HUDEP-2 (cell line): Measurements from ENCODE around the gene ZNF8.
A peak's percentile ranks its signal among the peaks of the same experiment; 100 is the strongest.

Experiments used
- DNase-seq, 76 experiments: peaks; one replicate each; lab custom pipeline; 2025; ENCODE audit not compliant: unreplicated experiment in 76 of 76; lab: John Stamatoyannopoulos, UW

ZNF8 gene

DNA sequence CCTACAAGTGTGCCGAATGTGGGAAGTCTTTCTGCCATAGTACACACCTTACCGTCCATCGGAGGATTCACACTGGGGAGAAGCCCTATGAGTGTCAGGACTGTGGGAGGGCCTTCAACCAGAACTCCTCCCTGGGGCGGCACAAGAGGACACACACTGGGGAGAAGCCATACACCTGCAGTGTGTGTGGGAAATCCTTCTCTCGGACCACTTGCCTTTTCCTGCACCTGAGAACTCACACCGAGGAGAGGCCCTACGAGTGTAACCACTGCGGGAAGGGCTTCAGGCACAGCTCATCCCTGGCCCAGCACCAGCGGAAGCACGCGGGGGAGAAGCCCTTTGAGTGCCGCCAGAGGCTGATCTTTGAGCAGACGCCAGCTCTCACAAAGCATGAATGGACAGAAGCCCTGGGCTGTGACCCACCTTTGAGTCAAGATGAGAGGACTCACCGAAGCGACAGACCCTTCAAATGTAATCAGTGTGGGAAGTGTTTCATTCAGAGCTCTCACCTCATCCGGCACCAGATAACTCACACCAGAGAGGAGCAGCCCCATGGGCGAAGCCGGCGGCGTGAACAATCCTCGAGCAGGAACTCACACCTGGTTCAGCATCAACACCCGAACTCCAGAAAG, 16.1 kb downstream of the ZNF8 start:
- DNase-seq = no peak

DNA sequence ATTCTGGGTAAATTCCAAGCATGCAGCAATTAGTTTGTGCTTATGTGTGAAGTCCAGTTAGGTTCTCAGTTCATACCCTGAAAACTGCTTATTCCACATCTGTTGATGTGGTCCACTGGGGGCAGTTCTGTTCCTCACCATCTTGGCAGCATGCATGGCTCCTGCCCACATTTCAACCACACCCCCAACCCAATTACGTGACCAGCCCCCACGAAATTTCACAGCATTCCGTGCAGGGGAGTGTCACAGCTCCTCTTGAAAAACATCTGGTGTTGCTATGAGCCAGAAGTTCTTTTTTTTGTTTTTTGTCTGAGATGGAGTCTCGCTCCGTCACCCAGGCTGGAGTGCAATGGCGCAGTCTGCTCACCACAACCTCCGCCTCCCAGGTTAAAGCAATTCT, 17.3 kb downstream of the ZNF8 start:
- DNase-seq = no peak

DNA sequence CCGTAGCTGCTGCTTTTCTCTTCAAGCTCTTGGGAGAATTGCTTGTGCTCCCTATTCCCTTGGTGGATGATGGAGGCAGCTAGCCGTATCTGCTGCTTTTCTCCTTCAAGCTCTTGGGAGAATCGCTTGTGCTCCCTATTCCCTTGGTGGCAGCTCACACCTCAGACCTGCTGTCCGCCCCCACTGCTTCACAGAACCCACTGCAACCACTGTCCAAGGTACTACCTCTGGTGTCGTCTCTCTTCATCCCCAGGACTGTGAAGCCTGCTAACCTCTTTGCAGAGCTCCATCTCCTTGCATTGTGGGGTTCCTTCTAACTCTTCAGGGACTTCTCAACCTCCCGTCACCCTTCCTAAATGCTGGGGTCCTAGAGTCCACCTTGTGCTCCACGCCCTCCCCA, 21.9 kb downstream of the ZNF8 start:
- no peak for DNase-seq

DNA sequence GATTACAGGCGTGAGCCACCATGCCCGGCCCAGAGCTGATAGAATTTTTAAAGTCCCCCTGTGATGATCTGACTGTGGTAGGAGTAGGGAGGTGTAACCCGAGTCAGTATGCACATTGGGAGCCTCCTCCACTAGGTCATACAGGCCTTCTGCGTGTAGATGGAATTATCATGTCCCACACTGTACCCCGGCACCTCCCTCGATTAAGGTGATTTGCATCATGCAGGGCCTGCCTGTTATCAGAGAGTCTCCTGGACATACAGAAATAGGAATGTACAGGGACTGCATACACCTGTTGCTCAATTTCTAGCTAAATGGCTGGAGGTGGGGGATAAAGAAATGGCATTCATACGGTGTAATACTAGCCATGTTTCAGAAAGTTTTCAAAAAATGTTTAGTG, 25.5 kb downstream of the ZNF8 start:
- no peak for DNase-seq

DNA sequence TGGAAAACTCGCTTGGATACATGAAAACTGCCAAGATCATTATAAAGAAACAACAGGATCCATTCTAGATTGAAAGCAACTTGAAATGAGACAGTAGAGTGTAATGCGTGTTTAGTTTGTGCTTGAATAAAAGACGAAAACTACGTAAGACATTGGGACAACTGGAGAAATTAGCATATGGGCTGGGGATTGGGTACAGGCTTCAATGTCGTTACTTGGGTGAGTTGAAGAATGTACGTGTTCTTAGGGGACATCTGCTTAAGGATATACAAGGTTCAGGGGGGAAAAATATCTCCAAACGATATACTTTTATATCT, 26.0 kb downstream of the ZNF8 start:
- no peak for DNase-seq

DNA sequence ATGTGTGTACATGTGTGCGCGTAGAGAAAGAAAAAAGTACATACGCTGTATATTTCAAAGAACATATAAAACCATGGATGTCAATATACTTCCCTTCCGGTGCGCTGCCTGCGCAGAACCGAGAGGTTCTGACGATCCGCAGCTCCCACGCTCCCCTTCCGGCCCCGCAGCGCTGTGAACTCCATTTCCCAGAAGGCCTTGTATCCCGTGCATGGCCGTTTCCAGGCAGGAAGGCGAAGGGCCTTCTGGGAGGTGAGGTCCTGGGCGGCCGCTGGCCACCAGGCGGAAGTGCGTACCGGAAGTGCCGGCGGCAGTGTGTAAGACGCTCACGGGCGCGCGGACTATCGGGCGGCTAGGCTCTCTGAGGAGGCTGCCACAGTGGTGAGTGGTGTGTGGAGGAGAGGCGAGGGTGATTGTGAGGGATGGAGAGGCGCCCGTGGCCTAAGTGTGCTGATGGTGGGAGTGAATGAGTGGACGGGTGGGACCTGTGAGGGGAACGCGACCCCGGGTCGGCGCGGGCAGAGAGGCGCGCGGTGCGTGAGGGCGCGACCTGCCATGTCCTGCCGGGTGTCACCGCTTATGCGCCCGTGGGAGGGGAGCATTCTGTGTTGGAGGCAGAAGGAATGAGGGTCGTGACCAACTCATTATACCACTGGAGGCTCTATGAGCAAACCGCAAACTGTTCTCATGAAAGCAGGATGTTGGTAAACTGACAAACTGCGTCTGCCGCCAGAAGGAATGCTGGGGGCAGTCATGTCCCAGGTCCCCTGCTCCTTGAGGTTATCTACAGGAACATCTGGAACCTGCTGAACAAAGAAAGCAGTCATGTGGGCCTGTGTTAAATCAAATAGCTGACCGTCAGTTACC, 26.5 kb downstream of the ZNF8 start, which contains the start of gene ERVK3-1:
TSS of gene ERVK3-1 (plus strand) at position 313 of the 867 bp plus-strand sequence. CDS start 6,792 bp downstream, outside the sequence.
- peak; percentile 50 to 99 (median 98) for DNase-seq

DNA sequence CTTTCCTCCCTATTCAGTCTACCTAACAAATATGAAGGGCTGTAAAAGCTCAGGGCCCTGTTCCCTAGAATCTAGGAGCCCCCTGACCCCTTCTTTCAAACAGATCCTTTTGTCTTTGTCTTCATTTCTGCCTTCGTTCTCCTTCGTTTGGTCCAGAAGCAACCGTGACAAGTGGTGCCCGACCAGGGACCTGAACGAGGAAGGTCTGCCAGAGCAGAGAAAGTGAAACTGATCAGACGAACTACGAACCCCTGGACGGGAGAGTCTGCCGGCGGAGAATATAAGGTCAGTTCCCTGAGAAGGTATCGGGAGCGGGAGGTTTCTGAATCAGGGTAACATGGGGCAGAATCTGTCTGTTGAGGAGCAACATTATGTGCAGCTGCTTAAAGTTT, 27.2 kb downstream of the ZNF8 start:
- DNase-seq = peak in 2 of 76 experiments; percentile 37 to 44

DNA sequence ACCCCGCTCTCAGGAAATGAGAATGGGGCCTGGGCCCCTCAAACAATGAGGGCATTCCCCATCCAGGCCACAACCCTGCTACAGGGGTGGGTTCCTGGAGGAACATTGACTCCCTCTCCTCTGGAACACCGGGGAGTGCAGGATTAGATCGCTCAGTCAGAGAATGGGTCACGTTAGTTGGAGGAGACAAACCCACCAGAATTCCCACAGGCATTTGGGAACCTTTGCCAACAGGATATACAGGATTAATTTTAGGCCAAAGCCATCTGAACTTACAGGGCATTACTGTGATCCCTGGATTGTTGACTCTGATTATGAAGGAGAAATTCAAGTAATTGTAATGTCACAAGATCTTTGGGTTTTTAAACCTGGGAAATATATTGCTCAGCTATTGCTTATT, 29.0 kb downstream of the ZNF8 start:
- DNase-seq = no peak

DNA sequence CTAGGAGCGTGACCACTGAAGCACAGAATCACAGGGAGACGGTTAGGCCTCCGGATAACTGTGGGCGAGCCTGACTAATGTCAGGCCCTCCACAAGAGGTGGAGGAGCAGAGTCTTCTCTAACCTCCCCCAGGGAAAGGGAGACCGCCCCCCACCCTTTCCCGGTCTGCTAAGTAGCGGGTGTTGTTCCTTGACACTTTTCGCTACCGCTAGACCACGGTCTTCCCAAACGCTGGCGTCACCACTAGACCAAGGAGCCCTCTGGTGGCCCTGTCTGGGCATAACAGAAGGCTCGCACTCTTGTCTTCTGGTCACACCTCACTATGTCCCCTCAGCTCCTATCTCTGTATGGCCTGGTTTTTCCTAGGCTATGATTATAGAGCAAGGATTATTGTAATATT, 31.9 kb downstream of the ZNF8 start:
- DNase-seq = peak in 4 of 76 experiments; percentile 2 to 9 (median 6)

DNA sequence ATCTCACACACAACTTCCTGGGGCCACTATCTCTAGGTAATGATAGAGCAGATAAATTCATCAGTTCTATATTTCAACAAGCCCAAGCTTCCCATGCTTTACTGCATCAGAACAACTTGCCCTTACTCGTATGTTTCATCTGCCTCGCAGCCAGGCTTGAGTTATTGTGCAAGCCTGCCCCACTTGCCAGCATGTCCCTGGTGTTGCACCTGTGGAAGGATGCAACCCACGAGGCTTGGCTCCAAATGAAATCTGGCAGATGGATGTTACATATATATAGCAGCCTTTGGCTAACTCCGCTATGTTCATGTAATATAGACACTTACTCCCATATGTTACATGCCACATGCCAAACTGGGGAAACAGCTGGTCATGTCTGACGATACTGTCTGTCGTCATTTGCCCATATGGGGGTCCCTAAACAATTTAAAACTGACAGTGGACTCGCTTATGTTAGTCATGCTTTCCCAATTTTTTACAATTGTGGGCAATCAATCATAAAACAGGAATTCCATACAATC, 32.6 kb downstream of the ZNF8 start:
- no peak for DNase-seq

DNA sequence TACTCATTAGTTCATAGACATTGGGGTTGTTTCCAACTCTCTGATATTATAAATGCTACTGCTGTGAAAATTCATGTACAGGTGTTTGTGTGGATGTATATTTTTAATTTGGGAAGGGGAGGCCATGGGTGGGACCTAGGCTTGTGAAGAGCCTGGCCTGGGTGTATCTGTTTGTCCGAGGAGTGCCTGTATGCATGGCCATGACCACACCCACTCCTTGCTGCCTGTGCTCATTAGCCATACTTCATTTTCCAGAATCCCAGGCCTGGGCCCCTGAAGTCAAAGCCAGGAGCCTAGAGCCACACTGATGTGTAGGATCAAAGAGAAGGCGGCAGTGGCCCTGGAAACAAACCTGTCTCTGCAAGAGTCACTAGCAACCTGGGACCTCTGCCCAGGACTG, 36.8 kb downstream of the ZNF8 start:
- no peak for DNase-seq

DNA sequence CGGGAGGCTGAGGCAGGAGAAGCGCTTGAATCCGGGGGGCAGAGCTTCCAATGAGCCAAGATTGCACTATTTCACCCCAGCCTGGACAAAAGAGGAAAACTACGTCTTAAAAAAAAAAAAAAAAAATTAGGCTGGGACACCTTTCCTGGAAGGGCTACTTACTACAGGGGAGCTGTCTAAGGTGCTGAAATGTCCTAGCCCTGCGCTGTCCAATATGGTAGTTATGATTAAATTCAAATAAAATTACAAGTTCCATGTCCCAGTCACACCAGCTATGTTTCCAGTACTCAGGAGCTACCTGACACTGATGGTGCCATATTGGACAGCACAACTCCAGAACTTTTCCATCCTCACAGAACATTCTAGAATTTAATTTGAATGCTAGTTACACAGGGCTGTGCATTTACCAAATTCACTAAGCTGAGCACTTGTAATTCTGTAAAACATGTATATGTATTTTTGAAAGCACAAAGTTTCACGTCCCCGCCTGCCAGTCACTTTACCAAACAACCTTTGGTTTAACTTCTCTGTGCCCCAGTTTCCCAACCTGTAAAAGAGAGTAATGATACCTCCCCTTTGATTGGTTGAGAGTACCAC, 38.8 kb downstream of the ZNF8 start:
- peak in 25 of 76 experiments; percentile 6 to 53 (median 24) for DNase-seq

DNA sequence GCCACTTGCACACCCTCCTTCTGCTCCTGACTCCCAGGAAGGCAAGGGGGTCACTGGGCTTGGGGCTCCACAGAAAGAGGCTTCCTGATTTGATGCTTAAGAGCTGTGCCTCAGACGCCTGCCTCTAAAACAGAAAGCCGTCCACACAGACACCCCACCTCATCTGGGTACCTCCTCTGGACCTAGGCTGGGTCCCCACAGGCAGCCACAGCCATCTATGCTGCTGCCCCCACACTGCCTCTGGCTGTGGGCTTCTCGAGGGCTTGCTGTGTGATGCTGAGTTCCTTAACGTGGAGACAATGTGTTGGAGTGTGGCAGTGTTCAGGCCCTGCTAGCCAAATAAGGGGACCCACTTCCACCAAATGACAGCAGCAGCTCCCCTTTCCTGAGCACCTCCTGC, 39.5 kb downstream of the ZNF8 start:
- DNase-seq = no peak

DNA sequence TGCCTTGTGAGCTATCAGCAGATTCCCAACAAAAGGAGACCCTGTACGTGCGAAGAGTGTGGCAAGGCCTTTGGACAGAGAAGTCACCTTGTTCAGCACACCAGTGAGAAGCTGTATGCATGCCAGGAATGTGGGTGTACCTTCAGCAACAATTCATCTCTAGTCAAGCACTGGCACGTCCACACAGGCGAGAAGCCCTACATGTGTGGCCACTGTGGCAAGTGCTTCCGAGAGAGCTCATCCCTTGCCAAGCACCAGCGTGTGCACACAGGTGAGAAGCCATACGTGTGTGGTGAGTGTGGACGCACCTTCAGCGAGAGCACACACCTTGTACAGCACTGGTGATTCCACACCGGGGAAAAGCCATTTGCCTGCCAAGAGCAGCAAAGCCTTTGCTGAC, 40.5 kb downstream of the ZNF8 start:
- no peak for DNase-seq

DNA sequence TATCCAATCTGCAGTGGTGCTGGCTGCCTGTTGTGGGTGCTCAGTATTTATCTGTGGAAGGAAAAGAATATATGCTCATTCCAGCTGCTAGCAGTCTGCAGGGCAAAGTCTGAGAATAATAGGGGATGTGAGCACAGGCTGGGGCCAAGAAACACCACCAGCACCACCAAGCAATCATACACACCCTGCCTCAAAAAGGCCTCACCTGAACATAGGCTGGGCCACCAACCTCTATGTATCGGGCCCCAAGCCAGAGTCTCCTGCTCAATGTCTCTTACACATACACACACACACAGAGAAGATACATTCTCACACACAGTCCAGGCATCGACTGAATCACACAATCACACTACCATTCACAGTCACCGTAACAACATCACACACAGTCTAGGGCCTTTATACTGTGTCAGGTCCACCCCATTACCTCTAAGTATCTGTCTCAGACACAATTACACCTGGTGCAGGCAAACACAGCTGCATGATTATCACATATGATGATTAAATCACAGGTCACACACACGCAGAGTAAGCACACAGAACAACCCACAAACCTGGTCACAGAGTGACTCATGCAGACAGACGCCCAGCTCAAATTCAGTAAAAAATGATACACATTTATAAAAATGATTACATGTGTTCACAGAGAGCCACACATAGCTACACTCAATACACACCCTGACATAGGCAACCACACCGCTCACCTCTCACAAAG, 46.7 kb downstream of the ZNF8 start:
- no peak for DNase-seq

DNA sequence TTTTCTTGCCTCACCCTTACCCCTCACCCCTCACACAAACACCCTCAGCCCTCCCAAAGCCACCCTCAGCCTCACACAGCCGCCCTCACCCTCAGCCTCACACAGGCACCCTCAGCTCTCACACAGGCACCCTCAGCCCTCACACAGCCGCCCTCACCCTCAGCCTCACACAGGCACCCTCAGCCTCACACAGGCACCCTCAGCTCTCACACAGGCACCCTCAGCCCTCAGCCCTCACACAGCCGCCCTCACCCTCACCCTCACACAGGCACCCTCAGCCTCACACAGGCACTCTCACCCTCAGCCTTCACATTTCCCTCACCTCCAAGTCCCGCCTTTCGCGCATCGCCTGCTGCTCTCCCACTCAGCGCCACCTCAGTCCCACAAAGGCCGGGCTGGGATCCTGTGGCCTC, 47.8 kb downstream of the ZNF8 start:
- peak in 1 of 76 experiments; percentile 97 for DNase-seq

DNA sequence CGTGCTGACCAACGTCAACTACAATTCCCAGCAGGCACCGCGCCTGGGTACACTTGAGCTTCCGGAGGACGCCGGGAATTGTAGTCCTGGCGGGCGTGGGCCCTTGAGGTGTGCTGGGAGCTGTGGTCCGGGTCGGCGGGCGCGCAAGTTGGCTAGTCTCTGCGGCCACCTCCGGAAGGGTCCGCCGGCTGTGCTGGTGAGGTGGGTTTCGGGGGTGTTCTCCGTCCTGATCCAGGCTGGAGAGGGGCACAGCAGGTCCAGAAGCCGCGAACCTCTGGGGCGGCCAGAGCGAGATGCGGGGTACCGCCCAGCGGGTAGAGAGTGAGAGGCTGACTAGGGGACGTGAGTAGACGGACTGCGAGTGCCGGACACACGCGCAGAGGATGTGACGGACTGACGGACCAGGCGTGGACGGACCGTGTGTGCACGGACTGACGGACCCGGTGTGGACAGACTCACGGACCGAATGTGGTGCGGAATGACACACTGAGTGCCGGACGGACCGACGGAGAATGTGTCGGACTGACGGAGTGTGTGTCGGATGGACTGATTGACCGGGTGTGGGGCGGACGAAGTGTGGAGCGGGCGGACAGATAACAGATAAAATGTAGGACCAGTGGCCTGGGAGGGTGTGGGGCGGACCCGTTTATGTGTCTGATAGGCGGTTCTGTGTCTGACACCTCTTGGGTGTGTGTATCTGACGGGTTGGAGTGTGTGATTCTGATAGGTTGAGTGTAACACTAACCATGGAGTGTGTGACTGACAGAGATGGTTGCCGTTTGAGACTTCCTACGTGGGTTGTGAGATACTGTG, 48.4 kb downstream of the ZNF8 start, which contains the start of gene ZSCAN22:
TSS of gene ZSCAN22 (plus strand) at position 81 of the 813 bp plus-strand sequence. CDS start 7,809 bp downstream, outside the sequence.
- peak; percentile 48 to 98 (median 94) for DNase-seq

DNA sequence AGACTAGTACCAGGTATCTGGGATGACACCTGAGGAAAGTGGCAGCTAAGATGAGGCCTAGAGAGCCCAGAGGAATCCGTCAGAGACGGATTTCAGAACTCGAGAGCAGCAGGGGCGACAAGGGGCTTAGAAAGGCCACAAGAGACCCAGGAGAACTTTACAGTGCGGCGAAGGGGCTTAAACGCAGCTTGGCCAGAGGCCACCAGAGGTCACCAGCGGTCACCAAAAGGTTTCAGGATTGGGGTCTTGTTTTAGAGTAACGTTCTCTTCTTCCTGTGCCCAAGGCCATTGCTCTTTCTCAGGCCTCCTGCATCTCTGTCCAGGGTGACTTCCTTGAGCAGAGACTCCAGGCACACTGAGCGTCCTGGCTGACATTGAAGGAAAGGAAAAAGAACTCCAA, 50.2 kb downstream of the ZNF8 start:
- peak in 8 of 76 experiments; percentile 4 to 18 (median 10) for DNase-seq

DNA sequence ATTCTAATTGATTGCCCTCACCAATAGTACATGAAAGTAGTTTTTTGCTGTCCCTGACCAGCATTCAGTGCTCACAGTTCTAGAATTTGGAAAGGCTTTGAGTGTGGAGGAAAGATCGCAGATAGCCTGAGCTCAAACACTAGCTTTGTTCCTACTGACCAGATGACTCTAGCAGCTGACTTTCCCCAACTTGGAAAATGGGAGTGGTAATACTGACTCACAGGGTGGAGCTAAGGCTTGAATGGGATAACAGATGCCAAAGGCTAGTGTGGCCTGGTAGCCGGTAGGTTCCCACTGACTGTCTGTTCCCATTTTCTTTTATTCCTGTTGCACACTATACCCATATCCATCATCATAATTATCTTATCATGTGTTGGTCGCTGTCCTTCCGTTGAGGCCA, 51.7 kb downstream of the ZNF8 start:
- peak in 17 of 76 experiments; percentile 6 to 45 (median 24) for DNase-seq

DNA sequence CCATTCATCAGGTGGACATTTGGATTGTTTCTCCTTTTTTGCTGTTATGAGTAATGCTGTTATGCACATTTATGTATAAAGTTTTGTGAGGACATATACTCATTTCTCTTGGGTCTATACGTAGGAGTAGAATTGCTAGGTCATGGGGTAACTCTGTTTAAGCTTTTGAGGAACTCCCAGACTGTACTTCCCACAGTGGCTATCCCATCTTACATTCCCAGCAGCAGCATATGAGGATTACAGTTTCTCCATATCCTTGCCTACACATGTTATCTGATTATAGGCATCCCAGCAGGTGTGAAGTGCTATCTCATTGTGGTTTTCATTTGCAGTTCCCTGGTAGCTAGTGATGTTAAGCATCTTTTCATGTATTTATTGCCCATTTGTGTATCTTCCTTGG, 53.9 kb downstream of the ZNF8 start:
- DNase-seq = no peak
